IMR-90 (cell line): ENCODE measurements around the gene NUBPL. TPM values are rescaled to one million over a fixed set of nuclear protein-coding genes. Genes with fewer than 3 reads are reported as not detected.

Source experiments
- ATAC-seq: fragments of 200-7000 bp; cut with Tn5 transposase; 2 replicates; pipeline ENCODE4 v1.9.1; 2020; ENCODE audit warnings: low read depth, mild to moderate bottlenecking, moderate library complexity
- BruUV-seq: library from RNA; stranded (reverse); fragments of 400-500 nt; replicated peaks from 2 replicates; lab custom pipeline; 2021; lab: Mats Ljungman, UMichigan
- CTCF ChIA-PET: fragments of 300-600 bp; formaldehyde crosslinking; extraction: SDS; loops from one replicate; lab custom pipeline; 2021; ENCODE audit warnings: antibody characterized with exemption; lab: Yijun Ruan, JAX
- POLR2A ChIA-PET: fragments of 300-600 bp; sonication (Branson Sonifier 250); formaldehyde crosslinking; loops from one replicate; lab custom pipeline; 2022; ENCODE audit warnings: antibody characterized with exemption; ENCODE audit not compliant: unreplicated experiment; lab: Charles Lee
- DNase-seq: peaks from one replicate; pipeline ENCODE4 v3.0.0; 2013
- H2AFZ ChIP-seq: replicated peaks from 2 replicates; pipeline ENCODE3; 2013; ENCODE audit warnings: low read length, mild to moderate bottlenecking; ENCODE audit not compliant: poor library complexity
- H2AK5ac ChIP-seq: 2 replicates; pipeline ENCODE4 v1.6.1; 2013; ENCODE audit warnings: low read depth, low read length, inconsistent platforms
- H2AK9ac ChIP-seq: replicated peaks from 2 replicates; pipeline ENCODE3; 2013; ENCODE audit warnings: mild to moderate bottlenecking, low read depth, low read length, moderate library complexity; ENCODE audit not compliant: poor library complexity
- H2BK120ac ChIP-seq: 2 replicates; pipeline ENCODE4 v1.6.1; 2013; ENCODE audit warnings: low read depth, low read length, inconsistent platforms
- H2BK15ac ChIP-seq: 3 replicates; pipeline ENCODE4 v1.6.1; 2013; ENCODE audit warnings: low read depth, low read length, inconsistent platforms
- H2BK20ac ChIP-seq: 2 replicates; pipeline ENCODE4 v1.6.1; 2013; ENCODE audit warnings: low read depth, mild to moderate bottlenecking, inconsistent platforms, low read length, moderate library complexity
- H2BK5ac ChIP-seq: 2 replicates; pipeline ENCODE4 v1.6.1; 2013; ENCODE audit warnings: mild to moderate bottlenecking, low read depth, low read length, inconsistent platforms; ENCODE audit not compliant: poor library complexity, severe bottlenecking
- H3K14ac ChIP-seq: replicated peaks from 2 replicates; pipeline ENCODE4 v1.6.1; 2013; ENCODE audit warnings: low read depth, low read length, inconsistent platforms
- H3K18ac ChIP-seq: 2 replicates; pipeline ENCODE4 v1.6.1; 2013; ENCODE audit warnings: low read depth, low read length, control low read depth
- H3K23ac ChIP-seq: 2 replicates; pipeline ENCODE4 v1.6.1; 2013; ENCODE audit warnings: low read depth, low read length, inconsistent platforms
- H3K27ac ChIP-seq: 2 replicates; pipeline ENCODE4 v1.5.1; 2013; ENCODE audit warnings: mild to moderate bottlenecking, control low read depth, low read length; ENCODE audit not compliant: insufficient read depth
- H3K27me3 ChIP-seq: 2 replicates; pipeline ENCODE4 v1.6.1; 2013; ENCODE audit warnings: low read length; ENCODE audit not compliant: control insufficient read depth, insufficient read depth
- H3K36me3 ChIP-seq: 2 replicates; pipeline ENCODE4 v1.6.1; 2013; ENCODE audit warnings: low read length, mixed read lengths; ENCODE audit not compliant: control insufficient read depth, insufficient read depth
- H3K4ac ChIP-seq: 2 replicates; pipeline ENCODE4 v1.6.1; 2013; ENCODE audit warnings: low read depth, low read length, inconsistent platforms
- H3K4me1 ChIP-seq: 2 replicates; pipeline ENCODE4 v1.6.1; 2013; ENCODE audit warnings: low read length, mixed read lengths; ENCODE audit not compliant: control insufficient read depth, insufficient read depth
- H3K4me2 ChIP-seq: 2 replicates; pipeline ENCODE4 v1.6.1; 2013; ENCODE audit warnings: low read depth, mild to moderate bottlenecking, control low read depth, low read length, moderate library complexity
- H3K4me3 ChIP-seq: 2 replicates; pipeline ENCODE4 v1.5.1; 2013; ENCODE audit warnings: low read depth, mild to moderate bottlenecking, control low read depth, low read length, moderate library complexity; ENCODE audit not compliant: insufficient read depth
- H3K56ac ChIP-seq: 2 replicates; pipeline ENCODE4 v1.6.1; 2013; ENCODE audit warnings: low read length, inconsistent platforms; ENCODE audit not compliant: insufficient read depth; ENCODE audit errors: extremely low read depth
- H3K79me1 ChIP-seq, 2 experiments: 2 replicates each; pipeline ENCODE4 v1.6.1; 2013; ENCODE audit warnings: low read length in 2 of 2, inconsistent platforms in 1 of 2, low read depth in 1 of 2
- H3K9ac ChIP-seq: 2 replicates; pipeline ENCODE4 v1.6.1; 2013; ENCODE audit warnings: low read depth, low read length, control low read depth
- H3K9me1 ChIP-seq: 2 replicates; pipeline ENCODE4 v1.6.1; 2013; ENCODE audit warnings: low read length, inconsistent platforms; ENCODE audit not compliant: insufficient read depth
- H3K9me3 ChIP-seq: 2 replicates; pipeline ENCODE4 v1.6.1; 2013; ENCODE audit warnings: low read length; ENCODE audit not compliant: control insufficient read depth, insufficient read depth
- H4K20me1 ChIP-seq: 2 replicates; pipeline ENCODE4 v1.6.1; 2013; ENCODE audit warnings: low read length, inconsistent platforms; ENCODE audit not compliant: insufficient read depth
- H4K5ac ChIP-seq: 2 replicates; pipeline ENCODE4 v1.6.1; 2013; ENCODE audit warnings: mild to moderate bottlenecking, low read depth, low read length, control low read depth
- H4K8ac ChIP-seq, 2 experiments: 2 replicates each; pipeline ENCODE4 v1.6.1; 2013; ENCODE audit warnings: low read depth in 2 of 2, low read length in 2 of 2, control low read depth in 1 of 2, inconsistent platforms in 1 of 2
- H4K91ac ChIP-seq: 2 replicates; pipeline ENCODE4 v1.6.1; 2013; ENCODE audit warnings: low read depth, low read length, inconsistent platforms; ENCODE audit not compliant: insufficient read depth
- CHD1 ChIP-seq: IDR thresholded peaks from 2 replicates; pipeline ENCODE4 v1.6.1; 2012; ENCODE audit warnings: low read depth, low read length, improper control_type of control experiment
- MAFK ChIP-seq: IDR thresholded peaks from 2 replicates; pipeline ENCODE4 v1.6.1; 2012; ENCODE audit warnings: low read depth, low read length, improper control_type of control experiment
- NFE2L2 ChIP-seq: fragments of 150-350 bp; IDR thresholded peaks from 2 replicates; pipeline ENCODE4 v1.6.1; 2016; ENCODE audit warnings: low read depth, mild to moderate bottlenecking, low read length
- WGBS, 2 experiments: methylation state at CpG; one replicate each; pipeline versions ENCODE4 v1.1.5 to v1.1.7; 2013; ENCODE audit warnings: missing lambda C conversion rate in 2 of 2; ENCODE audit not compliant: insufficient read length in 1 of 2; ENCODE audit errors: extremely low coverage in 2 of 2; 5-methylcytosine and 5-hydroxymethylcytosine counted together
- dilution Hi-C: fragments of 300-500 bp; cut with HindIII; formaldehyde crosslinking; loops from one replicate; pipeline ENCODE4 v1.14.3; 2018; ENCODE audit warnings: low sequenced_read_pairs; ENCODE audit not compliant: unreplicated experiment
- in situ Hi-C: fragments of 300-500 bp; cut with MboI; formaldehyde crosslinking; loops from 3 replicates; pipeline ENCODE4 v1.14.3; 2019; ENCODE audit warnings: low sequenced_read_pairs, inconsistent platforms, mixed read lengths
- intact Hi-C: fragments of 100-400 bp; cut with micrococcal nuclease; formaldehyde crosslinking; loops from 2 replicates; pipeline ENCODE4 v1.10.0; 2022
- polyA plus RNA-seq, 3 experiments: library from polyadenylated mRNA; depleted of rRNA; stranded (reverse); fragments of >200 nt; gene quantifications; 2 replicates each; pipeline ENCODE4 v1.2.3, GENCODE V29; 2012; ENCODE audit warnings: low replicate concordance in 1 of 3
- total RNA-seq: library from RNA; depleted of rRNA; stranded (reverse); fragments of >200 nt; gene quantifications from 2 replicates; pipeline ENCODE4 v1.2.3, GENCODE V29; 2012
- TF ChIP-seq, protein P1 (sequence below): fragments of 150-350 bp; IDR thresholded peaks from 2 replicates; pipeline ENCODE4 v1.6.1; 2017; ENCODE audit warnings: mild to moderate bottlenecking, antibody characterized with exemption, low read length, low read depth

Gene NUBPL
- total and polyA plus RNA-seq, 2 of the 4 experiments (the other 2 are of a cell fraction): 5.4 to 11.5 TPM

- H4K20me1 ChIP-seq: no peaks in the 10 kb centered on the region
- no peak overlapping the region for H2AK5ac ChIP-seq
- peak; percentile 98 for TF ChIP-seq MAFK
- no peak for TF ChIP-seq CHD1
- TF ChIP-seq, protein P1, sequence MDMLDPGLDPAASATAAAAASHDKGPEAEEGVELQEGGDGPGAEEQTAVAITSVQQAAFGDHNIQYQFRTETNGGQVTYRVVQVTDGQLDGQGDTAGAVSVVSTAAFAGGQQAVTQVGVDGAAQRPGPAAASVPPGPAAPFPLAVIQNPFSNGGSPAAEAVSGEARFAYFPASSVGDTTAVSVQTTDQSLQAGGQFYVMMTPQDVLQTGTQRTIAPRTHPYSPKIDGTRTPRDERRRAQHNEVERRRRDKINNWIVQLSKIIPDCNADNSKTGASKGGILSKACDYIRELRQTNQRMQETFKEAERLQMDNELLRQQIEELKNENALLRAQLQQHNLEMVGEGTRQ: no peak
- TF ChIP-seq NFE2L2: no peak
- WGBS, 2 experiments: no CpG with 5 or more reads among the region's 4 CpGs
- no peaks in the 10 kb centered on the region for H3K27me3 ChIP-seq
- H3K23ac ChIP-seq: no peak overlapping the region
- no peak overlapping the region for H4K8ac ChIP-seq
- H2BK5ac ChIP-seq: no peak overlapping the region
- no peak overlapping the region for H4K91ac ChIP-seq
- dilution Hi-C loops: no loop called here
- no TSS peak for BruUV-seq
- no peak overlapping the region for H3K4me3 ChIP-seq
- no peak overlapping the region for H3K4ac ChIP-seq
- in situ Hi-C loops: no loop called here
- intact Hi-C loops: no loop called here
- no peaks in the 10 kb centered on the region for H3K4me1 ChIP-seq
- no peak overlapping the region for H2BK15ac ChIP-seq
- H3K9ac ChIP-seq: no peak overlapping the region
- no peak overlapping the region for H2AFZ ChIP-seq
- no peak overlapping the region for H3K27ac ChIP-seq
- ATAC-seq (no peak), DNase-seq (no peak)
- no peaks in the 10 kb centered on the region for H3K36me3 ChIP-seq
- POLR2A ChIA-PET: no interaction called here
- no peak overlapping the region for H3K56ac ChIP-seq
- H3K9me1 ChIP-seq: no peaks in the 10 kb centered on the region
- H3K4me2 ChIP-seq: no peak overlapping the region
- H2BK20ac ChIP-seq: no peak overlapping the region
- H2BK120ac ChIP-seq: no peak overlapping the region
- no peaks in the 10 kb centered on the region for H3K9me3 ChIP-seq
- no peak overlapping the region for H3K14ac ChIP-seq
- CTCF ChIA-PET: no interaction called here
- H3K79me1 ChIP-seq: no peaks in the 10 kb centered on the region
- H3K18ac ChIP-seq: no peak overlapping the region
- no peak overlapping the region for H4K5ac ChIP-seq
- H2AK9ac ChIP-seq: no peak overlapping the region
Measured at GRCh38 chr14:31761325-31761724, 200.1 kb downstream of the NUBPL start.
